ENCODE results near the gene GOLIM4.

The GOLIM4 gene

GRCh38 chr3:168091302-168091858 is 4.3 kb downstream of the GOLIM4 start:
- DNase-seq (ENCODE audit: low read depth), result no peak
- TF ChIP-seq CTCF (IDR thresholded peaks at IDR 0.05; ENCODE audit: insufficient read depth, low read depth, low read length, missing control alignments), result no peak
- no peak overlapping the region for H3K4me3 ChIP-seq (ENCODE audit: low read length)

- TF ChIP-seq CTCF (IDR thresholded peaks at IDR 0.05; ENCODE audit: insufficient read depth, low read depth, low read length, missing control alignments), result no peak
- no peak for DNase-seq (ENCODE audit: low read depth)
- H3K4me3 ChIP-seq (ENCODE audit: low read length), result no peak overlapping the region
These were observed 5.2 kb downstream of the GOLIM4 start for GRCh38 chr3:168090306-168091085.

- no peak for DNase-seq (ENCODE audit: low read depth)
- no peak for TF ChIP-seq CTCF (IDR thresholded peaks at IDR 0.05; ENCODE audit: insufficient read depth, low read depth, low read length, missing control alignments)
- no peak overlapping the region for H3K4me3 ChIP-seq (ENCODE audit: low read length)
These were observed 6.4 kb downstream of the GOLIM4 start for GRCh38 chr3:168089179-168089771.

- no peak for DNase-seq (ENCODE audit: low read depth)
- TF ChIP-seq CTCF (IDR thresholded peaks at IDR 0.05; ENCODE audit: insufficient read depth, low read depth, low read length, missing control alignments), result peak; percentile 41
- no peak overlapping the region for H3K4me3 ChIP-seq (ENCODE audit: low read length)
These were observed 7.5 kb downstream of the GOLIM4 start for GRCh38 chr3:168088106-168088720.

GRCh38 chr3:168087539-168087938 is 8.2 kb downstream of the GOLIM4 start:
- no peak overlapping the region for H3K4me3 ChIP-seq (ENCODE audit: low read length)
- DNase-seq (ENCODE audit: low read depth), result no peak
- no peak for TF ChIP-seq CTCF (IDR thresholded peaks at IDR 0.05; ENCODE audit: insufficient read depth, low read depth, low read length, missing control alignments)

GRCh38 chr3:168086541-168087260 is 9.0 kb downstream of the GOLIM4 start:
- H3K4me3 ChIP-seq (ENCODE audit: low read length), result no peak overlapping the region
- no peak for DNase-seq (ENCODE audit: low read depth)
- no peak for TF ChIP-seq CTCF (IDR thresholded peaks at IDR 0.05; ENCODE audit: insufficient read depth, low read depth, low read length, missing control alignments)

All from epithelial cell of esophagus (primary cell).